Thyroid gland (tissue), 4 donors: ENCODE data around the gene ACOT13.

Experiments
- CTCF ChIP-seq, 6 experiments: fragments of 200-600 bp in 3 of 6; fragments of 450-650 bp in 3 of 6; sonication (generic) in 3 of 6; IDR thresholded peaks; one replicate each; pipeline ENCODE4 v1.5.1; 2016 to 2019; ENCODE audit warnings: antibody characterized with exemption in 6 of 6, mild to moderate bottlenecking in 2 of 6, inconsistent platforms in 1 of 6, moderate library complexity in 1 of 6
- POLR2A ChIP-seq, 2 donors: fragments of 450-650 bp; IDR thresholded peaks; one replicate each; pipeline ENCODE4 v1.6.1; 2017; ENCODE audit warnings: antibody characterized with exemption in 2 of 2, mild to moderate bottlenecking in 2 of 2, moderate library complexity in 1 of 2

GRCh38 chr6:24621626-24622289 is 45.1 kb upstream of the ACOT13 start:
- TF ChIP-seq CTCF (IDR thresholded peaks at IDR 0.05) = no peak
- no peak for TF ChIP-seq POLR2A (IDR thresholded peaks at IDR 0.05)
